Stimulated activated CD4-positive, alpha-beta T cell treated with anti-CD3 and anti-CD28 coated beads, Interleukin-4, amount 100 ng/mL, for 1 hour (primary cell): ENCODE data around the gene RGS3.
"Not testable (repeated sequence)": the region's sequence is repeated elsewhere in the genome, so short reads cannot be mapped to it uniquely, and the experiment has no call there.

Experiments
- DNase-seq: peaks from one replicate; pipeline ENCODE4 v3.0.0-alpha.2; 2020

RGS3 gene

DNA sequence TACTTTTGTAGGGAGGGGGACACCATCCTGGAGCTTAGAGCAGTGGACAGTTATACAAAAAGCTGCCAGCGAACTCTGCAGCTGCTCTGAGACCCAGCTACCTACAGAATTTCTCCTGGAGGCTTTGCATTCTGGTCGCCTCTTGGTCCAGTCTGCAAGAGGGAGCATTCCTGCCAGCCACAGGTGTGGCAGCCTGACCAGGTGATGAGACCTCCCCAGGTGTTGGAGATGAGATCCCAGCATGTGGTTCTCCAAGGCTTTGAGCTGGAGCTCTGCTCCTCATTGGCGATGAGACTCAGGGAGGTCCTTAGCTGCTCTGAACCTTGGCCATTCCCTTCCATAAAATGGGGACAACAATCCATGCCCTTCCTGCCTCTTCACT, 69.3 kb downstream of the RGS3 start:
- DNase-seq = no peak

DNA sequence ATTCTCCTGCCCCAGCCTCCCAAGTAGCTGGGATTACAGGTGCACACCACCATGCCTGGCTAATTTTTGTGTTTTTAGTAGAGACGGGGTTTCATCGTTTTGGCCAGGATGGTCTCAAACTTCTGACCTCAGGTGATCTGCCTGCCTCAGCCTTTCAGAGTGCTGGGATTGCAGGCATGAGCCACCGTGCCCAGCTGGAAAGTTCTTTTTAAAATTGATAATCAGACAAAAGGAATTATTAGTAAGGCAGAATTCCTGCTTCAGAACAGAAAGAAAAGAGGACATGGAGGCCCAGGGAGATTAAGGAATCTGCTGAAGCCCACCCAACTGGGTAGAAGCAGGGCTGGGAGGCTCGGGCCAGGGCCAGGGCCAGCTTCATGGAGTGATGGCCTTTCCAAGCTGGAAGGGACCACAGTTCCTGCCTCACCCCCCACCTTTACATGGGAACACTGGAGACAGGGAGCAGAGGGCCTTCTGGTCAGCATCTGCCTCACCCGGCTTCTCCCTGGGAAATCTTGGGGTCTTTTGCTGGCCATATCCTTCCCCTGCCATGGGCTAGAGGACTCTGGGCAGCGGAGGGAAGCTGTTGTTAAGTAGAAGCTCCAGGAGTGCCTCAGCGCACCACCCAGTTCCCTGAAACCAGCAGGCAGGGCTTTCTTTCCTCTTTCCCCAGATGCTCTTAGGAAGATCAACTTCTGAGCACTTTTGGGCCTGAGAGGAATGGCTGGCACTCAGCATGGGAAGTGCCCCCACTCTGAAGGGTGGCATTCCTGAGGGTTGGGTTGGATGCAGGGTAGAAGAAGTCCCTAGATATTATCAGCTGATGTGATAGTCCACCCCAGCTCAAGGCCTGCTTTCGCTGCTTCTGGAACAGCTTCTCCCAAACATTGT, 70.1 kb downstream of the RGS3 start:
- no peak for DNase-seq

DNA sequence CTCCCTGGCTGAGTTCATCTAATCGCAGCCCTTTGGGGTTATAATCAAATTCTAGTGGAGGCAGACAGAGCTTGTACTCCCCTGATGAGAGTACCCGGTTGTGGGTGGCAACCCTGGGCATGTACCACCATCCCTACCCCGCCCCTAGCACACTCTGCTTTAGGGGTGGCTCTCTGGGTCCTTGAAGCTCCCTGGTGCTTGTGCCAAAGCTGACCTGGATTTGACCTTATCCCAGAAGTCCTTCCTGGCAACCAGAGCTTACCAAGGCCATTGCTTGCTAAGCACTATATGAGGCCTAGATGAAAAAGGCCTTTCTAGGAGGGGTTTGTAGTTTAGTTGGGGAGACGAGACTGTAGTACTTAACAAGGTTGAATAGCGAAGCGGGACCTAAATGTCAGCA, 72.2 kb downstream of the RGS3 start:
- DNase-seq = no peak

DNA sequence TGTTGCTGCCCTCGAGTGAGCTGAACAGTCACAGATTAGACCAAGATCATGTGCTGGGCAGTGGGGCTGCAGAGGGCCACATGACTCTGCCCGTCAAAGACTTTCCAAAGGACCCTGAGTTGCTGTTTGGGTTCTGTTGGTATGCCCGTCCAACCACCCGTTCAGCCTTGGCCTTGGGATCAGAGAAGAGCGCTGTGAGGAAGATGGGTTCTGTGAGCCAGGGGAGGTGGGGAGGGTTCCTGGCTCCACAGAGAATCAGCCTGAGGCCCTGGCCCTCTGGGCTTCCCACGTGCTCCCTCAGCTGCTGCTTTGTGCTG, 72.6 kb downstream of the RGS3 start:
- DNase-seq = no peak

DNA sequence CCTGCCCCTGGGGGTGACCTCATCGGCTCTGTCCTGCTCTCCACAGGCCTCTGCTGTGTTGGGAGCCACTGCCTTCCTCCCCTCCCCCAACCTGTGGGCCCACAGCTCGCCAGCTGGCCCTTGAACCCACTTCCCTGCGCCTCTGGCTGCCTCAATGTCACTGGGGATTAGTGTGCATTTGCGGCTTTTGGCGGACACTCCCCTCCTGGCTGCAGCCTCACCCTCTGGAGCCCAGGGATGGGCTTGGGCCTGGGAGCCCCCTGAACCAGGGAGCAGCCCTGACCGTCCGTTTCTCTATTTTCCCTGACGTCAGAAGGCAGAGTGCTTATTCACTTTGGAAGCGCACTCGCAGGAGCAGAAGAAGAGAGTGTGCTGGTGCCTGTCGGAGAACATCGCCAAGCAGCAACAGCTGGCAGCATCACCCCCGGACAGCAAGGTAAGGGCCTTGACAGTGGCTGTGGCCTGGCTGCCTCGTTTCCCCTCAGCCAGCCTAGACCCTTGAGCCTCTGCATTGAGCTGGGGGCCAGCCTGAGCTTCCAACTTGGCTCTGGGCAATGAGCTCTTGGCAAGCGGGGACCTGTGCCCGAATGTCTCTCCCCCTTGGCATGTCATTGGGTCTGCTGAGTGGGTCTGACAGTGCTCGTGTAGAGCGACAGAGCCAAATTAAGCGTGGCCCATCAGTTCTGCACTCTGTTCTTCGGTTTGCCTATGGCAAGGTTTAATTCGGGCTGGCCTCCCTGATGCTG, 73.1 kb downstream of the RGS3 start:
- DNase-seq = no peak

DNA sequence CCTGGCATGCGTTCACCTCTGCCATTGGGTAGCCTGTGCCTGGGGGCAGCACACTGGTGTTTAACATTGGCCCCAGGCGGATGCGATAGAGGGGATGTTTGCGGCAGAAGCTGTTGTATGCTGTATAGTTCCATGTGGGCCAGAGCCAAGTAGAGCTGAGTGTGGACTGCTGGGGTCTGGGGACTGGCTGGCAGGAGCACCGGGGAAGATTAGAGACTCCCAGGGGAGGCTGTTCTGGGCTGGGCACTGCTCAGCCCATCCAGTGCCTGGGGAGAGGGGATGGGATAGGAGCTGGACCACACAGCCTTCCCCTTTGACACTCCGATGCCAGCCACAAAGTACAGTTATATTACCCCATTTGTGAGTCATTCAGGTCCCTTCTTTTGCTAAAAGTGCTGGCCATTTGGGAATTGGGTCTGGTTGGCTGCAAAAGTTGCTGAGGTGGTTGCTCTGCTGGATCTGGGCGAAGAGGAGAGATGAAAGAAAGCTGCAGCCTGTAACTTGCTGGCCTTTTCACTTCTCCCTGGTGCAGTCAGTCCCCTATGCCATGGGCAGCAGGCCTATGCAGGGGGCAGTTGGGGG, 73.8 kb downstream of the RGS3 start:
- DNase-seq = no peak

DNA sequence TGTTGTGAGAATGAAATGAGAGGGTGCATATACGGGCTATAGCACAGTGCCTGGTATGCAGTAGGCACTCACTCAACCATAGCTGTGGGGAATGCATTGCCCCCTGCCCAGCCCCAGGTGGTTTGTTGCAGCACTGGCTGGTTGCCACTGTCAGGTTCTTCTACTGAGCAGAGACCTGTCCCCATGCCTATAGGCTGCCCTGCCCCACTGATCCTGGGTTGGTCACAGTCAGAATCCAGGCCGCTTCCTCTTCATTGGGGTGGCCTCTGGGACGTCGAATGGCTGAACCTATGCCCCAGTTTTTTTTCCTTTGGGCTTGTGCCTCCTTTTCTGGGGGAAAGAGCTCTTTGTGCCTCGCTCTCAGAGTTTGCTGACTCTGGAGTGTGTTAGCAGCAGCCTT, 74.6 kb downstream of the RGS3 start:
- DNase-seq = no peak

DNA sequence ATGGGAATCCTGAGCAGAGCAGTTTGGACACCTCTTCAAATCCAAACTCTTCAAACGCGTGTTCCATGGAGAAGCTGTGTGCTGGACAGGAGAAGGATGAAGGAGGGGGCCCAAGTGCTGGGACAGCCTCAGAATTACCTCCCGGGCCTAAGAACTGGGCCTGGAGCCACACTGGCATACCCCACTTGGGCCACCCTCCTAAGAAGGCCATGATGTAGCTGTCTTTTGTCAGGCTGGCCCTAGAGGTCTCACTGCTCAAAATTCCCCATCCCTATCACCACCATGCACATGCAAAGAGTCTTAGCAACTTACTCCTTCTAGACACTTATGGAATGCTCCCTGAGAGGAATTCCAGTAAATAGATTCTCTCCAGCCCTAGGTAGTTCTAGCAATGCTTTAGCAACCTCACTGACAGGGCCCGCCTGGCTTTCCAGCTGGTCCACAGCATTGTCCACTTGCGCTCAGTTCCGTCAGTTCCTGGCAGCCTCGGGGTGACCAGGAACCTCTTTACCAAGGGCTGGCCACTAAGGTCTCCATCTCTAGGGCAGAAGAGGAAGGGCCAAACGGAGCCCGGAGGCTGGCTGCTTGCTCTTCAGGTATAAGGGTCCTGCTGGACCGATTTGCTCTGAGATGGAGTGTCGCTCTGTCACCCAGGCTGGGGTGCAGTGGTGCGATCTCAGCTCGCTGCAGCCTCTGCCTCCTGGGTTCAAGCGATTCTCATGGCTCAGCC, 75.3 kb downstream of the RGS3 start:
- no peak for DNase-seq

DNA sequence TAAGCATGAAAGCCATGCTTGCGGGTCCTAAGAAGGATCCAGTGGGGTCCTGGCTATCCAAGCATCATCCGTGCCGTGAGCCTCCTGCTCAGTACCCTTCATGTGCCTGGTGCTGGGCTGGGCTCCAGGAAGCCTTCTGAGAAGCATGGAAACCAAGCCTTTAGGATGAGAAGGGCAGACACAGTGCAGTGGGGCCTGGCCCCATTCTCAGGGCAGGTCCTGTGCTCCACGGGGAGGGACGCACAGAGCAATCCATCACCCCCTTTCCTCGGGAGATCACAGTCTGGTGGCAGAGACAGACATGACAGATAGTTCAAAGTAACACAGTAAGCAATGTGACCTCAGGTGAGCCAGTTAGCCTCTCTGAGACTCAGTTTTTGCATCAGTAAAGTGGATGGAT, 76.9 kb downstream of the RGS3 start:
- DNase-seq = no peak

DNA sequence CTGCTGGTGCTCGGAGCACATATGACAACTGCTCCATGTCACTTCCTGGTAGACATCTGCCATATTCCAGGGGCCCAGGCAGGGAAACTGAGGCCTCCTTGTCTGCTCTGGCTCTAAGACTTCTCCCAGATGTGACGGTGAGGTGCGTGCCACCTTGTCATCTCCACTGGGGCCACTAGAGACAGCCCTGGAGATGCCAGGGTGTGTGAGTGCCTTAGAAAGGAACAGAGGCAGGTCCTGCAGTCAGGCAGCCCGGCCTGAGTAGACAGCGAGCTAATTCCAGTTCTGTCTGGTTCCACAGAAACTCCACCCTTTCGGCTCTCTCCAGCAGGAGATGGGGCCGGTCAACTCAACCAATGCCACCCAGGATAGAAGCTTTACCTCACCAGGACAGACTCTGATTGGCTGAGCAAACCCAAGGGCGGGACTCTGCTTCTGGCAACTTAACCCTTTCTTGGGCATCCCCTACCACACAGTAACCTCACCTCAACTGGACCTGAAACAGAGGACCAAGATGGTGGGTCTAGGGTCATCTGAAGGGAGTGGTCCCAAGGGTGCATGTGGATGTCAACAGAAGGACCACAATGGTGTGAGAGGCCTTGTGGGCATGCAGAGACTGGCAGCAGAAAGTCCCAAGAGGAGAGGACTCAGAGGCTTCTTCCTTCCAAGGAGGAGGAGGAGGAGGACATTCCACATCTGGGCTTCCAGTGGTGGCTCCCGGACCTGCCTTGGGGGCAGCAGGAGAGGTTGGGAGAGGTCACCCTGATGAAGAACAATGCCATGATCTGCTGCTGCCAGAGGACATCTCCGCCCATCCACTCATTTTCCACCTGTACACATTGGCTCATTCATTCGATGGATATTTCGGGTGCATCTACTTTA, 77.7 kb downstream of the RGS3 start:
- DNase-seq = no peak

DNA sequence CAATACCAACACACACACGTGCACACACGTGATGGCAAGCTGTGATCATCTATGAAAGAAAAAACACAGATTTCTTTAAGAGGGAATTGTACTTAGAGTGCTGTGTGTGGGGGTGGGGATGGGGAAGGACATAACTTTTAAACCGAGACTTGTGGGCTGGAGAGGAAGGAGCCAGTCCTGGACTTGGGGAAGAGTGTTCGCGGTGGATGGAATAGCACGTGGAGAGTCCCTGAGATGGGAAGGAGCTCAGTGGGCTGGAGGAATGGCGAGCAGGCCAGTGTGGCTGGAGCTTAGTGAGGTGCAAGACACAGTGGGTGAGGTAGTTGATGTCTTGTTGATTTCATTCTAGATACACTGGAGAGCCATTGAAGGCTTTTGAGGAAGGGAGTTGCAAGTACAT, 78.5 kb downstream of the RGS3 start:
- no peak for DNase-seq

DNA sequence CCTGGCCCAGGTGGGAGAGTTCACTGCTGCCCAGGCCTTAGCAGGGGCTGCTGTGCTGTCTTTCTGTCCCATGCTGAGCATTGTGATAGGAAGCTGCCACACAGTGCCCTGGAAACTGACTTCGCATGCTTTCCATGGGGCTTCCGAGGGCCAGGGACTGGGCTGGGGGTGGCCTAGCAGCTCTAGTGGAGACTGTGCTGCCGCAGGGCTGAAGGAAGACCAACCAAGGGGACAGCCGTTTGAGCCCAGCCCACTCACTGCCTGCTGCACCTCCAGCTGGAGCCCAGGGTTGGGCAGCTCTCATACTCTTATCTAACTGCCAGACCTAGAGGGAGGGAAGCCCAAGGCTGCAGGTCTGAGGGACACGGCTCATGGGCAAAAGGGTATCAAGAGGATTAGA, 79.2 kb downstream of the RGS3 start:
- DNase-seq = no peak

DNA sequence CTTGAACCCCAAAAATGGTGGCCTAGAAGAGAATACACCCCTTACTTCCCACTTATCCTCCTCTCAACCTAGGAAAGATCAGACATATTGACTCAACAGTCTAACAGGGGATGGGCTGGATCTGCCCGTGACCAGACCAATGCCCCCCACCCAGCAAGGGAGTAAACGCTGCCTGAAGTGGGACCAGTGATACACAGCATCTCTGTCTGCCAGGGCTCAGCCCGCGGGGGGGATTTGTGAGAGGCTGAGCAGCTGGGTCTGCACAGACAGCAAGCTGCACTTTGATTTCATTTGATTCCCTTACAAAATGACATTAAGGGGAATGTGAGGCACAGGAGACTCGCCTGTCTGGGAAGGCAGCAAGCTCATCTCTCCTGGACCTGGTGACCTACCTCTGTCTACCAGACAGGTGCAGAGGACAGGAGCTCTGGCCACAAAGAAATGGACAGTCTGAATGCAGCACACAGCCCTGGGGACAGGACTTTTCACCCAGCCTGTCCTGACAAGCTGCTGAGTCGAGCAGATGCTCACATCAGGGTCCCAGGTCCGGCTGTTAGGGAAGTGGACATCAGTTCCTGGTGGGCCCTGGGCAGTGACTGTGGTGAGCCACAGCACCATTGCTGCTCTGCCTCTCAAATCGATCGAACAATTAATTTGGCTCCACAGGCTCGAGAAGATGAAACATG, 79.9 kb downstream of the RGS3 start:
- no peak for DNase-seq

DNA sequence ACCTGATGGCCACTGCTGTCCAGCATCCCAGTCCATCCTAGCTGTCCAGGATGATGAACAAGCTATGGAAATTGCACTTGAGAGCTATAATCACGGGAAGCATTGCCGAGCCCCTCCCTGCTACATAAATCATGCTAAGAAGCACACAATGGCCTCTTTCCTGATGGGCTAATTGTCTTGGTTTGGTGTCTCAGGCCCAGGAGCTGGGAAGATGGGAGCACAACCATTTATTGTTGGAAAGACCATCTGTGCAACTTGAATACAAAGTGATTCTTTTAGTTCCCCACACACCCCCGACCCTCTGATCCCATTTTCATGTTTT, 80.4 kb downstream of the RGS3 start:
- no peak for DNase-seq

DNA sequence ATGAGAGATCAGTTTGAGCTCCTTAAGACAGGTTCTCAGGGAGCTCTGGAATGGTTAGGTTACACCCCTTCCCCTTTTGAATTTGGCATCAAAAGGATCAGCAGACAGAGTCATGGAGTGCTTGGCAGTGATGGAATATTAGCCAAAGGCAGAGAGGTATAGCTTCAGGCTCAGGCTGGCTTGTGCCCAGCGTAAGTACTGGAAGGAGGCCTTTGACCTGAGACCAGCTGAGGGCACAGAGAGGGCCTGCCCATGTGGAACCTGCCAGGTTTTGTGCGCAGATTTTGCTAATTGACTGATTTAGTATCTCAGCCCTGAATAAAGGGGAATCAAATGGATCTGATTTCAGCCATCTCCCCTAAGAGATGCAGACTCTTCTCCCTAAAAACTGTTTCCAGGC, 81.5 kb downstream of the RGS3 start:
- no peak for DNase-seq

DNA sequence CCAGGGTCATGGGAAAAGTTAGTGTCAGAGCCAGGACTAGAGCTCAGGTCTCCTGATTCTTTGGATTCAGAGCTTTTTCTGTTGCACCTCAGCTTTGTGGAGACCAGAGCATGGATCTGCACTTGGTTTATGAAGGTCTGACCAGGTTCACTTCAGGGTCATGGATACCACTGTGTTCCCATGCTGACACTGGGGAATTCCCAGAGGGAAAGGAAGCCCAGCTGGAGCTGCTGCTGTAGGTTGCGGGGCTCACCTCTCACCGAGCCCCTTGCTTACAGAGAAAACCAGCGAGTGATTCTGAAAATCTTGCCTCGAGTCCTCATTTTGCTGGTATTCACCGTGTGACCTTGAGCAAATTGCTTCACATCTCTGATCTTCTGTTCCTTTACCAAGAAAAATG, 83.0 kb downstream of the RGS3 start:
- DNase-seq = no peak

DNA sequence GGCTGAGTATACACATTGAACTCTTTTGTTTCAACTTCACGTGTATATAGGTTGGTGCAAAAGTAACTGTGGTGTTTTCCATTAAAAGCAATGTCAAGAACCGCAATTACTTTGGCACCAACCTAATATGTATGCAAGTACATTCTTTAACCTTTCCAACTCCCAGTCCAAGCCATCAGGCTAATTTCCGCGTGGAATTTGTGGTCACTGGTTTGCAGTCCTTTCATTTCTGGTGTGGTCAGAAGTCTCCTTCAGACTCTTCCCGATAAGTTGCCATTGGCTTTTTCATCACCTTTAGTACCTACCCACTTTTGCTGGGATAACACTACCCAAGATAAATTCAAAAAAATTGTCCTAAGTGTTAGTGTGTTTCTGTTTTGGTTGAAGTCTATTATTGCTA, 84.0 kb downstream of the RGS3 start:
- no peak for DNase-seq

DNA sequence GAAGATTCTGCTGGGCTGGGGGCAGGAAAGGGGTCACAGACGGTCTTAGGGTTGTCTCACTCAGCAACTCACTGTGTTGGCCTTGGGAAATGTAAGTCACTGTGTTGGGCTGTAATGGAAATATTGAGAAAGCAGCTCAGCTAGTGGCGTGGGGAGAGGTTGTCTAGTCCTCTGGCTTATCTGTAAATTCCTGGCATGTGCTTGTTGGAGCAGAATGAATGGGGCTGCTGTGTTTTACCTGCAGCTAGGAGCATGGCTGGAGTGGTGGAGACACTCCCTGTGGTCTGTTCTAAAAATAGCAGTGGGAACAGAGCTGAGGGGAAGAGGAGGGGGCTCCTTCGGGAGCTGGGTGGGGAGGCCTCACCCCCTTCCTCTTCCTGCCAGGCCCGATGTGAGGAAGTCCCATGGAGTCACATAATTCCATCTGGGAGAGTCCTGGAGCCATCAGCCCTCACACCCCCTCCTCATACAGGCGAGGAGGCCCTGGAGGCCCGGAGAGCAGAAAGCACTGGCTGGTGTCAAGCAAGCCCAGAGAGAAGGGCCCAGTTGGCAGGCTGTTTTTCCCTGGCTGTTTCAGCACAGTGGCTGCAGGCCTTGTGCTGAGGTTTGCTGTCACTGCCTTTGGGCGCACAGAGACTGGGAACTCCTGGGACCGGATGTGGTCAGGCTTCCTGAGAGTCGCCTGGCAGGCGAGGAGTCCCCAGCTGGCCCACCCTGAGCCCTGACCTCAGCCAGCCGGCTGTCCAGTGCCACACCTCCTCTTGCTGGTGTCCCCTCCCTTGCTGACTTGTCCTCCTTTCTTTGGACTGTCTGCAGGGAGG, 84.9 kb downstream of the RGS3 start:
- DNase-seq = peak; percentile 10

DNA sequence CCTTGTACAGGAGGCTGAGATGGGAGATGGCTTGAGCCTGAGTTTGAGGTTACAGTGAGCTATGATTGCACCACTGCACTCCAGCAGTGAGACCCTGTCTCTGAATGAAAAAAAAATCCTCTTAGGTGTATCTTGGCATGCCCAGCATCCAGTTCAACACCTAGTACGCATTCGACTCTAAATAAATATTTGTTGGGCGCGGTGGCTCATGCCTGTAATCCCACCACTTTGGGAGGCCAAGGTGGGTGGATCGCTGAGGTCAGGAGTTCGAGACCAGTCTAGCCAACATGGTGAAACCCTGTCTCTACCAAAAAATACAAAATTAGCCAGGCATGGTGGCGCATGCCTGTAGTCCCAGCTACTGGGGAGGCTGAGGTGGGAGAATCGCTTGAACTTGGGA, 86.4 kb downstream of the RGS3 start:
- DNase-seq = not testable (repeated sequence)

DNA sequence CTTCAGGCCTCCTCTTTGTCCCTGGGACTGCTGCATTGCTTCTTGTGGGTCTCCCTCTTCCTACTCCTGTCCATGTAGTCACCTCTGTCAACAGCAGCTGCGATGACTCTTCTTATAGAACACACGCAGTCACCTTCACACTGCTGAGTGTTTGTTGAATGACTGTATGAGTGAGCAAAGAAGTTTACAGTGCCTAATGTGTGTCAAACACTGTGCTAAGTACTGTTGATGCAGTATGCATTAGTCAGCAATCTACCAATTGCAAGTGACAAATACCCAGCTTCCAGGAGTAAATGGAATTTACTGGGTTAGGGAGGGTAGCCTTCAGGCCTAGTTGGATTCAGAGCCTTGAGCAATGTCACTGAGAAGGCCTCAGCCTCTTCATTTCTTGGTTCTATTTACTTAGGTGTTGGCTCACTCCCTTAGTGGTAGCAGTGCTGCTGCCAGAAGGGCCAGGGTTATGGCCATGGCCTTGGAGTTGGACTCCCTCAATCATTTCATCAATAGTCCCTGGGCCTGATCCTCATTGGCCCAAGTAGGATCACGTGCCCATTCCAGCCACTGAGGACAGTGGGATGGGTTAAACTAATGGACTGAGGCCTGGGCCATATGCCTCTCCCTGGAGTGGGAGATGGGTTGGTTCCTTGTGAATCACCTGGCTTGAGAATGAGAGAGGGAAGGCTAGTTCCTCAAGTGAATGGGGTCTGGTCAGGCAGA, 93.5 kb downstream of the RGS3 start:
- no peak for DNase-seq
